Neural cell (in vitro differentiated cells): ENCODE data around the gene POMT1.

ENCODE experiments used
- EP300 ChIP-seq: fragments of 450-650 bp; conservative IDR thresholded peaks from 2 replicates; pipeline ENCODE4 v1.6.1; 2014; ENCODE audit warnings: antibody characterized with exemption, mild to moderate bottlenecking, moderate library complexity; ENCODE audit not compliant: poor library complexity, severe bottlenecking
- MXI1 ChIP-seq: fragments of 450-650 bp; conservative IDR thresholded peaks from 2 replicates; pipeline ENCODE4 v1.6.1; 2014; ENCODE audit warnings: antibody characterized with exemption, mild to moderate bottlenecking; ENCODE audit not compliant: poor library complexity, severe bottlenecking
- POLR2AphosphoS5 ChIP-seq: IDR thresholded peaks from 2 replicates; pipeline ENCODE4 v1.6.1; 2012
- RAD21 ChIP-seq: fragments of 450-650 bp; conservative IDR thresholded peaks from 2 replicates; pipeline ENCODE4 v1.6.1; 2014; ENCODE audit warnings: antibody characterized with exemption, mild to moderate bottlenecking, moderate library complexity
- TAF1 ChIP-seq: IDR thresholded peaks from 2 replicates; pipeline ENCODE4 v1.6.1; 2012; ENCODE audit warnings: low read depth
- TF ChIP-seq, protein P1 (sequence below): fragments of 450-650 bp; IDR thresholded peaks from 2 replicates; pipeline ENCODE4 v1.5.1; 2014; ENCODE audit warnings: antibody characterized with exemption, mild to moderate bottlenecking, moderate library complexity; ENCODE audit not compliant: poor library complexity, severe bottlenecking

DNA sequence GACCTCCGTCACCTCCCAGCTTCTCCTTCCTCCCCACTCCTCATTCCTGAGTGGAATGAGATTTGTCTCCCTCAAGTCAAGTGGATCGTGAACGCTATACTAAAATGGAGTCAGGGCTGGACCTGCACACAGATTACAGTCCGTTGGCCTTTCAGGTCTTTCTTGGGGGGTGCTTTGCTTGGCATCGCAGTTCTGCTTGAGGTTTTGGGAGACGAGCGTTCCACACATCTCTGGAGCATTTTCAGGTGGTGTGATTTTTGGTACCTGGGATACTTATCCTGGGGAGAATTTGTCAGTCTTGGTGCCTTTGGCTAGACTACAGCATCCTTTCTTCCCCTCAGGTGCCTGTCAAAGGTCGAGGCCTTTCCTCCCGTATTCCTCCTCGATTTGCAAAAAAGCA lies 23.8 kb upstream of the POMT1 start:
- TF ChIP-seq, protein P1, sequence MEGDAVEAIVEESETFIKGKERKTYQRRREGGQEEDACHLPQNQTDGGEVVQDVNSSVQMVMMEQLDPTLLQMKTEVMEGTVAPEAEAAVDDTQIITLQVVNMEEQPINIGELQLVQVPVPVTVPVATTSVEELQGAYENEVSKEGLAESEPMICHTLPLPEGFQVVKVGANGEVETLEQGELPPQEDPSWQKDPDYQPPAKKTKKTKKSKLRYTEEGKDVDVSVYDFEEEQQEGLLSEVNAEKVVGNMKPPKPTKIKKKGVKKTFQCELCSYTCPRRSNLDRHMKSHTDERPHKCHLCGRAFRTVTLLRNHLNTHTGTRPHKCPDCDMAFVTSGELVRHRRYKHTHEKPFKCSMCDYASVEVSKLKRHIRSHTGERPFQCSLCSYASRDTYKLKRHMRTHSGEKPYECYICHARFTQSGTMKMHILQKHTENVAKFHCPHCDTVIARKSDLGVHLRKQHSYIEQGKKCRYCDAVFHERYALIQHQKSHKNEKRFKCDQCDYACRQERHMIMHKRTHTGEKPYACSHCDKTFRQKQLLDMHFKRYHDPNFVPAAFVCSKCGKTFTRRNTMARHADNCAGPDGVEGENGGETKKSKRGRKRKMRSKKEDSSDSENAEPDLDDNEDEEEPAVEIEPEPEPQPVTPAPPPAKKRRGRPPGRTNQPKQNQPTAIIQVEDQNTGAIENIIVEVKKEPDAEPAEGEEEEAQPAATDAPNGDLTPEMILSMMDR, result no peak
- no peak for TF ChIP-seq POLR2AphosphoS5
- no peak for TF ChIP-seq RAD21
- TF ChIP-seq TAF1, result no peak
- no peak for TF ChIP-seq MXI1
- no peak for TF ChIP-seq EP300
